Measurements from ENCODE around the gene OPA3.

OPA3 gene

GRCh38 chr19:45608948-45609347 is 24.3 kb upstream of the OPA3 start:
- DNase-seq (ENCODE audit: extremely low spot score) = no peak
- TF ChIP-seq, protein P1, sequence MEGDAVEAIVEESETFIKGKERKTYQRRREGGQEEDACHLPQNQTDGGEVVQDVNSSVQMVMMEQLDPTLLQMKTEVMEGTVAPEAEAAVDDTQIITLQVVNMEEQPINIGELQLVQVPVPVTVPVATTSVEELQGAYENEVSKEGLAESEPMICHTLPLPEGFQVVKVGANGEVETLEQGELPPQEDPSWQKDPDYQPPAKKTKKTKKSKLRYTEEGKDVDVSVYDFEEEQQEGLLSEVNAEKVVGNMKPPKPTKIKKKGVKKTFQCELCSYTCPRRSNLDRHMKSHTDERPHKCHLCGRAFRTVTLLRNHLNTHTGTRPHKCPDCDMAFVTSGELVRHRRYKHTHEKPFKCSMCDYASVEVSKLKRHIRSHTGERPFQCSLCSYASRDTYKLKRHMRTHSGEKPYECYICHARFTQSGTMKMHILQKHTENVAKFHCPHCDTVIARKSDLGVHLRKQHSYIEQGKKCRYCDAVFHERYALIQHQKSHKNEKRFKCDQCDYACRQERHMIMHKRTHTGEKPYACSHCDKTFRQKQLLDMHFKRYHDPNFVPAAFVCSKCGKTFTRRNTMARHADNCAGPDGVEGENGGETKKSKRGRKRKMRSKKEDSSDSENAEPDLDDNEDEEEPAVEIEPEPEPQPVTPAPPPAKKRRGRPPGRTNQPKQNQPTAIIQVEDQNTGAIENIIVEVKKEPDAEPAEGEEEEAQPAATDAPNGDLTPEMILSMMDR (IDR thresholded peaks at IDR 0.05; ENCODE audit: control extremely low read depth, extremely low read depth, low read depth, missing control alignments) = no peak
- ChIA-PET CTCF (interaction anchor here (0.8 to 7.1 kb wide), 2 partner anchors 34 to 65 kb away, joined by 3 to 60 read pairs; no protein-coding TSS in a partner anchor), POLR2A (no interaction called here)

DNA sequence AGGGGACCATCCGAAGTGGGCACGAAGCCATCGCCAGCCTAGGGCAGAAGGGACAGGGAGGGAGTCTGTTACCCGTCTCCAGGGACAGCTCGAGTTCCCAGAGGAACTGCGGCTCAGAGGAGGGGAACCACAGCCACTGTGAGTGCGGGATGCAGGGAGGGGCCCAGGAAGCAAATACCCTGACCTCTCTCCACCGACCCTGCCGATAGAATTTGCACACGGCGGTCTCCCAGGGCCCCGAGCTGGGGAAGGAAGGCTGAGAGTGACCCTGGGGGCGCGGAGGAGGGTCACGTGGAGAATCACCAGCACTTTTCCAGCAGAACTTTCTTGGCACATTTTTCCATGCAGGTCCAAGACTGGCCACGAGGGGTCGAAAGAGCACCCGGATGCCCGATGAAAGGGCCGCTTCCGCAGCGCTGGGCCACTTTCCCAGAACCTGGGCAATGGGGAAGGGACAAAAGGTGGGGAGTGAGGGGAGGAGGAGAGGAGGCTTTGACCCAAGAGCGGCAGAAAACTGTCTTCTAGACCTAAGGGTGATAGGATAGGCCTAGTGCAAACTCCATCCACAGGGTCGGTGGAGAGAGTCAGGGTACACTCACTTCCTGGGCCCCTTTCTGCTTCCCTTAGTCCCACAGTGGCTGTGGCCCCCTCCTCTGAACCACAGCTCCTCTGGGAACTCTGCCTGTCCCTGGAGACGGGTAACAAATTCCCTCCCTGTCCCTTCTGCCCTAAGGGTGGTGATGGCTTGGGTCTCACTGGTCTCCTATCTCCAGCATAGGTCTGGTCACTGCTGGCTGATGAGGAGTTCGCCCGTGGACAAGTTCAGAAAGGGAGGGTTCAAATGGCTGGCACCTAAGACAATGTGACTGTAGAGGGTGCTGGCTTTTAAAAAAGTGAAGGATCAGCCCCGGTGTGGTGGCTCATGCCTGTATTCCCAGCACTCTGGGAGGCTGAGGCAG is 22.7 kb upstream of the OPA3 start:
- DNase-seq (ENCODE audit: extremely low spot score) = peak; percentile 61
- CTCF ChIA-PET = interaction anchor here (0.8 to 7.1 kb wide), 9 partner anchors 8 to 70 kb away, joined by 3 to 60 read pairs (median 4); no protein-coding TSS in a partner anchor
- TF ChIP-seq, protein P1 (IDR thresholded peaks at IDR 0.05; ENCODE audit: control extremely low read depth, extremely low read depth, low read depth, missing control alignments) = peak; percentile 59
- POLR2A ChIA-PET = no interaction called here

DNA sequence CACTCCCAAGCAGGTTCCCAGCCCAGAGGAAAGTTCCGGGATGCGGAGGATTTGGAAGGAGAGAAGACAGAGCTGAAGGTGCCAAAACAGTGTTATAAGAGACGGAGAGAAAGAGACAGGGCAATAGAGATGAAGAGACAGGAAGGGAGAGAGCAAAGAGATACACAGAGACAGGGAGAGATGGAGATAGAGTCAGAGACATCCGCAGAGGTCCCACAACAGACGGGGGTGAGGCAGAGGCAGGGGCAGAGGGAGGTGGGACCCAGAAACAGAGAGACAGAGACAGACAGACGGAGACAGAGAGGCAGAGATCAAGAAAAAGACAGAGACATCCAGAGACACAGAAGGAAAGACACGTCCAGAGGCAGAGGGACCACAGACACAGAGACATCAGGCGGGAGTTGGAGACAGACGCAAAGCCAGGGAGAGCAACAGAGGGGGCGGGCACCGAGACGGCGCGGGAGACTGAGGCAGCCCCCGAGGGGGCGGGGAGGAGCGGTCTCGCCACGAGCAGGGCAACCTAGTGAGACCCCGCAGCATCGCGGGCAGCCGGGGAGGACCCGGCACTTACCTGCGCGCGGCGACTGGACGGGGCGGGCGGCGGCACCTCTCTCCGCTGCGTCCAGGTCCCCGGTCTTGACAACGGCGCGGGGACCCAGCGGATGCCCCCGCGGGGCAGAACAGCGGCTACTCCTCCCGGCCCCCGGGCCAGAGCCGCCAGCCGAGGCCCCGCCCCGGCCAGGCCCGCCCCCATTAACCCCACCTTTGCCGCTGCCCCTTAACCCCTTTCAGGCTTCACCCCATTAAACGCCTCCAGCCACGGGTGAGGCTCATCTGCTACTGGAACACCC is 17.1 kb upstream of the OPA3 start, which contains the start of gene GPR4:
Gene GPR4, minus strand, starts transcription at position 689 of the 851 bp plus-strand sequence. CDS start 10,346 bp downstream, outside the sequence.
- TF ChIP-seq, protein P1 (IDR thresholded peaks at IDR 0.05; ENCODE audit: control extremely low read depth, extremely low read depth, low read depth, missing control alignments) = no peak
- ChIA-PET POLR2A (no interaction called here), CTCF (interaction anchor here (0.9 to 1.8 kb wide), 2 partner anchors 10 to 37 kb away, joined by 5 to 6 read pairs; partner anchors contain the start of gene EML2)
- no peak for DNase-seq (ENCODE audit: extremely low spot score)

DNA sequence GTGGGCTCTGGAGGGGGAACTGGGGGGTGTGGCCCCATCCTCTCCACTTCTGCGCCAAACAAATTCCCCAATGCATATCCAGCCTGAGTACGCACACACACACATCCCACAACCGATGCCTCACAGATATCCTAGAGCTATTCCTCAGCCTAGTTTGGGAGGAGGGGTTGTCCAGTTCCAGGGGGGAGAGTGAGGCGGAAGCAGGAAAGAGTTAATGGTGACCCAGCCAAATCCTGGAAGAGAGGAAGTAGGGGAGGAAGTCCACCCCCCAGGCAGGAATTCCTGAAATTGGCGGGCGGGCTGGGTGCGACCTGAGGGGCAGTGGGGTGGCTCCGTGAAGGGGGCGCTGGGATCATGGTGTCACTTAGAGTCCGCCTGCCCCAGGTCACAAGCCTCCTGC is 16.5 kb upstream of the OPA3 start:
- ChIA-PET CTCF (interaction anchor here (1.8 kb wide), 1 partner anchor 38 kb away, joined by 6 read pairs; the partner anchor contains the start of gene EML2), POLR2A (no interaction called here)
- DNase-seq (ENCODE audit: extremely low spot score) = no peak
- TF ChIP-seq, protein P1 (IDR thresholded peaks at IDR 0.05; ENCODE audit: control extremely low read depth, extremely low read depth, low read depth, missing control alignments) = no peak

DNA sequence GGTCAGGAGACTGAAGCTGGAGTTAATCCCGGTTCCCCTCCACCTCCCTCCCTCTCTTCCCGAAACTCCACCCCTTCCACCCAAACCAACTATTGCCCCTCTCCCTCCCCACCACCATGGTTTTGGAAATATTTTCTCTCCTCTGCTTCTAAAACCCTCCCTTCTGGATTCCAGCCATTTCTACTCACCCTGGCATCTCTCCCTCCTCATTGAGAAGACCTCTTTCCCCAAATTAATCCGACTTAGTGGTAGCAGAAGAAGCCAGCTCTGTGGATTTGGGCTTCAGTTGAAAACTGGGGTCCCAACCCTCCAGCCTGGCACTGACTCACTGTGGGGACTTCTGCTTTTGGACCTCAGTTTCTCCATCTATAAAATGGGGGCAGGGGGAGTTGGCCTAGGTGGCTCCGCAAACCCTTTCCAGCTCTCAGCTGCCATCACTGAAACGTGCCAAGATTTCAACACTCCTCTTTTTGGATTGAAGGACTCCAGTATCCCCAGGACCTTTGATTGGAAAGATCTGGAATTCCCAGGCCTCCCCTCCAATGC is 15.8 kb upstream of the OPA3 start:
- ChIA-PET CTCF (interaction anchor here (1.8 kb wide), 1 partner anchor 39 kb away, joined by 6 read pairs; the partner anchor contains the start of gene EML2), POLR2A (no interaction called here)
- TF ChIP-seq, protein P1 (IDR thresholded peaks at IDR 0.05; ENCODE audit: control extremely low read depth, extremely low read depth, low read depth, missing control alignments) = no peak
- no peak for DNase-seq (ENCODE audit: extremely low spot score)
